GM23248 (cell line): ENCODE data around the gene ZNF329.

Source experiments
- EZH2 ChIP-seq: fragments of 200-600 bp; sonication (generic); IDR thresholded peaks from 2 replicates; pipeline ENCODE4 v1.6.1; 2018; ENCODE audit warnings: antibody characterized with exemption, mild to moderate bottlenecking; ENCODE audit not compliant: insufficient read depth, poor library complexity, severe bottlenecking
- EZH2phosphoT487 ChIP-seq: fragments of 200-600 bp; sonication (generic); IDR thresholded peaks from 2 replicates; pipeline ENCODE4 v1.6.1; 2018; ENCODE audit warnings: antibody characterized with exemption, moderate library complexity, mild to moderate bottlenecking, low read depth; ENCODE audit not compliant: insufficient read depth

DNA sequence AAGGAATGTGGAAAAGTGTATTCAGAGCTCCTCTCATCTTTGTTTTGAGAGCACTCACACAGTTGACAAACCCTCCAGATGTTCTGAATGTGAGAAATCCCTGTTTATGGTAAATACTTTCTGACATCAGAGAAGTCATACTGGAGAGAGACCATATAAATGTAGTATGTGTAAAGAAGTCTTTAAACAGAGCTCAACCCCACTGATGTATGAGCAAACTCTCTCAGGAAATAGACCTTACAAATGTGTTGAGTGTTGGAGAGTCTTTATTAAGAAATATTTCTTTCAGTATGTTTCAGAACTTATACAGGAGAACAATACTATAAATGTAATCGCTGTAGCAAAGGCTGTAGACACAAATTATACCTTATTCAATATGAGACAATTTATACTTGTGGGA lies 15.7 kb upstream of the ZNF329 start:
- TF ChIP-seq EZH2 (no peak), EZH2phosphoT487 (no peak)
